ENCODE results near the gene ATP1B4. TPM values are rescaled to one million over a fixed set of nuclear protein-coding genes. Genes with fewer than 3 reads are reported as not detected.

Gene ATP1B4
- total and polyA plus RNA-seq, 2 of the 8 experiments (the other 6 are each of a cell fraction or from before 2014, with no cell fraction given) = not detected

GRCh38 chrX:120358737-120359456 lies 3.0 kb upstream of the ATP1B4 start:
- Histone ChIP-seq H3K4me1 (replicated peaks in 1 of 4; ENCODE audit: control insufficient read depth in 3 of 4, insufficient read depth in 4 of 4, low read length in 3 of 4) (no peaks in the 10 kb centered on the region), H3K9me3 (ENCODE audit: insufficient read depth in 2 of 2, low read depth in 1 of 2, low read length in 1 of 2) (no peaks in the 10 kb centered on the region), H2AFZ (ENCODE audit: low read length) (no peak overlapping the region), H3K27ac (ENCODE audit: low read depth, low read length) (no peak overlapping the region), H3K4me2 (ENCODE audit: insufficient read depth in 1 of 2, low read depth in 2 of 2, low read length in 2 of 2) (no peak overlapping the region), H3K4me3 (ENCODE audit: extremely low read depth in 1 of 4, insufficient read depth in 2 of 4, low read depth in 3 of 4, low read length in 4 of 4) (no peak overlapping the region), H4K91ac (replicated peaks; ENCODE audit: insufficient read length, low read length) (no peak overlapping the region), H2BK20ac (ENCODE audit: low read length) (no peak overlapping the region), H4K20me1 (replicated peaks in 1 of 2; ENCODE audit: control insufficient read depth in 1 of 2, insufficient read depth in 2 of 2, low read length in 2 of 2) (no peaks in the 10 kb centered on the region), H2BK120ac (replicated peaks; ENCODE audit: low read depth, low read length) (no peak overlapping the region), H4K5ac (ENCODE audit: insufficient read length, low read depth, low read length) (no peak overlapping the region), H3K36me3 (ENCODE audit: control insufficient read depth in 2 of 4, insufficient read depth in 4 of 4, low read length in 3 of 4) (no peaks in the 10 kb centered on the region), H3K79me2 (ENCODE audit: control insufficient read depth in 1 of 2, insufficient read depth in 2 of 2, low read length in 2 of 2) (no peaks in the 10 kb centered on the region), H3K14ac (ENCODE audit: insufficient read length) (no peak overlapping the region), H2AK5ac (ENCODE audit: low read depth, low read length) (no peak overlapping the region), H3K23ac (ENCODE audit: insufficient read length) (no peak overlapping the region), H3K4ac (replicated peaks; ENCODE audit: insufficient read length, low read depth, low read length) (no peak overlapping the region), H3K9ac (replicated peaks in 1 of 4; ENCODE audit: extremely low read depth in 1 of 4, low read depth in 3 of 4, low read length in 3 of 4) (no peak overlapping the region), H3K56ac (replicated peaks; ENCODE audit: insufficient read length, low read depth, low read length) (no peak overlapping the region), H3K79me1 (ENCODE audit: low read depth, low read length) (no peaks in the 10 kb centered on the region), H3K23me2 (ENCODE audit: low read depth, low read length) (no peaks in the 10 kb centered on the region), H2BK5ac (ENCODE audit: low read depth, low read length) (no peak overlapping the region), H4K8ac (ENCODE audit: extremely low read depth, insufficient read depth, low read length) (no peak overlapping the region), H3K18ac (ENCODE audit: extremely low read depth, low read length) (no peak overlapping the region), H3K27me3 (replicated peaks in 1 of 4; ENCODE audit: control insufficient read depth in 3 of 4, extremely low read depth in 1 of 4, insufficient read depth in 3 of 4, low read length in 3 of 4) (no peaks in the 10 kb centered on the region), H2BK15ac (ENCODE audit: low read length) (no peak overlapping the region), H2BK12ac (ENCODE audit: low read depth, low read length) (no peak overlapping the region)
- TF ChIP-seq CEBPB (IDR thresholded peaks at IDR 0.05; ENCODE audit: low read depth, low read length) = no peak
- no peak for TF ChIP-seq EGR1 (IDR thresholded peaks at IDR 0.05; ENCODE audit: borderline replicate concordance, low read depth, low read length)
- TF ChIP-seq SIRT6 (IDR thresholded peaks at IDR 0.05; ENCODE audit: low read length) = no peak
- TF ChIP-seq SRF (IDR thresholded peaks at IDR 0.05; ENCODE audit: low read depth, low read length) = no peak
- TF ChIP-seq SP4 (IDR thresholded peaks at IDR 0.05; ENCODE audit: low read length) = no peak
- TF ChIP-seq ASH2L (IDR thresholded peaks at IDR 0.05; ENCODE audit: low read length) = no peak
- FAIRE-seq = no peak
- WGBS, 2 experiments (ENCODE audit: extremely low coverage in 1 of 2, insufficient coverage in 1 of 2, insufficient read length in 1 of 2, insufficient replicate concordance in 2 of 2, low coverage in 1 of 2, low lambda C conversion rate in 2 of 2, missing lambda C conversion rate in 1 of 2) = 87% methylated on average over 3 of the region's 7 CpGs; no CpG with 5 or more reads in 1 of the 2 experiments
- POLR2A ChIA-PET (ENCODE audit: partially characterized antibody) = no interaction called here
- DNase-seq (ENCODE audit: low read depth in 1 of 2, low spot score in 2 of 2) = no peak
- CTCF ChIA-PET (ENCODE audit: partially characterized antibody) = interaction anchor here (1.4 kb wide), 1 partner anchor 23 kb away, joined by 6 read pairs; no protein-coding TSS in a partner anchor
